HG03135 (cell line): Measurements from ENCODE around the gene FZR1.

Source experiments
- ATAC-seq: cut with Tn5 transposase; IDR thresholded peaks from one replicate; pipeline ENCODE4 v1.9.1; 2021; ENCODE audit warnings: mild to moderate bottlenecking, moderate library complexity; ENCODE audit not compliant: unreplicated experiment

Gene FZR1

GRCh38 chr19:3586707-3587346 is 80.7 kb downstream of the FZR1 start:
- no peak for ATAC-seq
